HG02623 (cell line): ENCODE results near the gene ABCA6.
"Not testable (repeated sequence)": the region's sequence is repeated elsewhere in the genome, so short reads cannot be mapped to it uniquely, and the experiment has no call there.

Experiments used
- ATAC-seq: cut with Tn5 transposase; IDR thresholded peaks from one replicate; pipeline ENCODE4 v1.9.1; 2021; ENCODE audit warnings: moderate library complexity; ENCODE audit not compliant: unreplicated experiment

The ABCA6 gene

GRCh38 chr17:69073392-69073791 is 68.3 kb downstream of the ABCA6 start:
- not testable (repeated sequence) for ATAC-seq

- not testable (repeated sequence) for ATAC-seq
Observed at GRCh38 chr17:69072803-69073256, 68.9 kb downstream of the ABCA6 start.

DNA sequence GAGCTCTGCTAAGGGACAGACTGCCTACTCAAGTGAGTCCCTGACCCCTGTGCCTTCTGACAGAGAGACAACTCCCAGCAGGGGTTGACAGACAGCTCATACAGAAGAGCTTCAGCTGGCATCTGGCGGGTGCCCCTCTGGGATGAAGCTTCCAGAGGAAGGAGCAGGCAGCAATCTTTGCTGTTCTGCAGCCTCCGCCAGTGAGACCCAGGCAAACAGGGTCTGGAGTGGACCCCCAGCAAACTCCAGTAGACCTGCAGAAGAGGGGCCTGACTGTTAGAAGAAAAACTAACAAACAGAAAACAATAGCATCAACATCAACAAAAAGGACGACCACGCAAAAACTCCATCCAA is 70.5 kb downstream of the ABCA6 start:
- ATAC-seq, result not testable (repeated sequence)

GRCh38 chr17:69070378-69071232 is 71.1 kb downstream of the ABCA6 start:
- not testable (repeated sequence) for ATAC-seq

GRCh38 chr17:69069226-69069750 is 72.4 kb downstream of the ABCA6 start:
- ATAC-seq, result no peak

- no peak for ATAC-seq
Observed at GRCh38 chr17:69067274-69068047, 74.2 kb downstream of the ABCA6 start.

DNA sequence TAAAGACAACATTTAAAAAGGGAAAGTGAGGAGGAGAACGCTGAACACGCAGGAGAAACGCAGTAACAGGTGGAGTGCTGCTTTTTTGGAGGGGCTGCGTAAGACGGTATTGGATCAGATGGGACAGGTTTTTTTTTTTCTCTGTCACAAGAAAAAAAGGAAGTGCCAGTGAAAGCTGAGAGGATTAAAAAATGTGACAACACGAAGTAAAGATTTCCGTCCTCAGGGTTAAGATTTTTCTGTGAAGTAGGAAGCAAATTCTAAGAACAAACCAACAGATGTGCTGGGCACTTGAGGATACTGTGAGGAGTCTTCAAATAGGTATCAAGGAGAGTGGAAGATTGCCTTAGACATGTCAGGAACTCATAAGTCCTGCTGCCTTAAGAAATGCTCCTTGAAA is 75.2 kb downstream of the ABCA6 start:
- no peak for ATAC-seq

DNA sequence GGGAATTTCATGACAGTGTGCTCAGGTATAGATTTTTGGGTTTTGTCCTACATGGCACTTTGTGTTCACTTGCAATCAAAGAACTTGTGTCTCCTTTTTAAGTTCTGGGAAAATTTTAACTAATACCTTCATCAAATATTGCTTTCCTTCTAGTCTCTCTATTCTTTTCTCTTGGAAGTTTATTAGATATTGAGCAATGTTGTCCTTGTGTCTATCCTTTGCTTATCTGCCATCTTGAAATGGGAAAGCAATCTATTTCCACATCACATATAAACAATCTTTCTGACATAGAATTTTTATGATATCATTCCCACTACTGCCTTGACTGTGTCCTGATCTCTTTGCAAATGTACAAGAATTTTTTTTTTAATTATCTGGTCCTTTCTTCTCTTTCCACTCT is 76.6 kb downstream of the ABCA6 start:
- no peak for ATAC-seq

- no peak for ATAC-seq
Observed at GRCh38 chr17:69064476-69064875, 77.2 kb downstream of the ABCA6 start.

- ATAC-seq, result no peak
Observed at GRCh38 chr17:69064001-69064400, 77.7 kb downstream of the ABCA6 start.

DNA sequence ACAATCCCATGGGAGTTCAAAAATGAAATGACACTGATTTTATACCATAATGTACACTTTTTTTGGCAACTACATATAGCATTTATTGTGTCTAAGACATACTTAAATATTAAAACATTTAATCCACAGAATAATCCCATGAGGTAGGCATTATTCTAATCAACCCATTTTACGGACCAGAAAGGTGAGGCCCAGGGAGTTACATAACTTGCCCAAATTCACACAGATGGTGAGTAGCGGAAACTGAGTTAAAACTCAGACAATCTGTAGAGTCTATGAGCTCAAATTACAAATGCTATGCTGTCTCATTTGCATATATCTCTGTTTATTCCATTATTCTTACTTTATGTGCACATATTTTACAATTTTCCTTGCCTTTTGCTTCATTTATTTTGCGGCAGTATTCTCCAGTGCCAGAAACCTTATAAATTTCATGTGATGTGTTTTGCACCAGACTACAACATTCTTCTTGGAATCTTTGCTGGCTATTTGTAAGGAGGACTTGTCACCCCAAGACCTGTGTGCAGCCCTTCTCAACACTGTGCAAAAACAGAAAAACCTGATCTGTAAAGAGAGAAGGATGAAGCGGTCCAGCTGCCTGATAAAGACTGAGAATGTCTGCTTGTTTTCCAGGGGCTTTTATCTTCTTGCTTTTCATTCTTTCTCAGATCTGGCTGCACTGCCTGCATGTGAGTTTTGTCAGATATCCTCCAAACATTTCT is 78.7 kb downstream of the ABCA6 start:
- ATAC-seq, result no peak

DNA sequence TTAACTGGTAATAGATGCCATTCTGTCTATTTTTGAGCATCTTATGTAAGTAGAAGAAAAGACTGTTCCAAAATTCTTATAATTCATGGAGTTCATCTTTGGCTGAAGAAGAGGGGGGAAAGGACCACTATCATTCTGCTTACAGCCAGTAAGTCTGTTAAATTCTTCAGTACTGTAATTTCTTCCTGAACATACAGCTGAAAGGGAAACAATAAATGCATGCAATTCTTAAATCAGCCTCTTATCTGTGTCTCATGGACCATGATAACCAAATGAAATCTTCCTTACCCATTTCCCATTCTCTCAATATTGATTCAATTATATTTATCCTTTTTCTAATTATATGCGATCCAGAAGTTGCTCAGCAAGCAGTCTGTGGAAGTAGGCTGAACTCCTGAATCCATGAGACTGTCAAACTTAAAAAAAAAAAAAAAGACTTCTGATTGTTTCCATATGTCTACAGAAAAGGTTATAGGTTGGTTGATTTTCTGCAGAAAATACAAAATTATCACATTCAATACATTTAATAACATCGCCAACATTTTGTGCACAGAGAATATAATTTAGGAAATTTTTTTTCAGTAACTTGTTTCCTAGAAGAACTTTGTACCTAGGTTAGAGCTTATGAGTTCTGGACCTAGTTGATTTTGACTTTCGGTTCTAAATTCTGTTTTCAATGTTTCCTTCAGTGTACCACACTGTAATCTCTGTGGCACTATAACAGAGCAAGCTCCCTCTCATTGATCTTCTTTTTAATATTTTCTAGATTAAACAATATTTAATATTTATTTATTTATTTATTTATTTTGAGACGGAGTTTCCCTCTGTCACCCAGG is 79.8 kb downstream of the ABCA6 start:
- no peak for ATAC-seq

GRCh38 chr17:69060822-69061221 is 80.9 kb downstream of the ABCA6 start, which contains the start of gene ABCA9:
ABCA9 (minus strand) TSS chr17:69060927; CDS start chr17:69051126, 9,801 bp downstream.
- ATAC-seq, result no peak

DNA sequence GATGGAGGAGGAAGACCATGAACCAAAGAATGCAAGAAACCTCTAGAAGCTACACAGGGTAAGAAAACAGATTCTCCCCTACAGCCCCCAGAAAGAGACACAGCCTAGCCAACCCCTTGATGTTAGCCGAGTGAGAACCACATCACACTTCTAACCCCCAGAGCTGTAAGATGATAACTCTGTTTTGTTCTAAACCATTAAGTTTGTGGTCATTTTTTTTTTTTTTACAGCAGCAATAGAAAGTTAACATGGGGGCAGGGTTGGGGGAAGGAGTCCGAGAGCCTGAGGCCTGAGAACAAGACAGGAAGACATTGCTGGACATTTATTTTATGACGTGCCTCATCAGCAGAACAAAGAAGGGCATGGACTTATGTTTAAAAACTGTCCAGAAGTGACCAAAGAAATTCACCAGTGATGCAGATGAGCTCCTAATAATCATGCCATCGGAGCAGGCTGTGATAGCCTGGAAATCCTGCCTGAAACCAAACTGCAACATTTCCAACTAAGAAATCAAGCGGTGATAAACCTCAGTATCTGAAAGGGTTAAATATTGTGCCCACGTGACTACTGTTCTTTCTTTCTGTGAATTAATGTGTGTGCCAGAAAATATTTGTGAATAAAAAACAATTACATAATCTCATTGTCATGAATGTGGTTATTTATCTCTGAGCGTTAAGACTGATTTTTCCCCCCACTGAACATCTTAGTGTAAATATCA is 82.1 kb downstream of the ABCA6 start:
- ATAC-seq, result no peak

GRCh38 chr17:69058165-69058564 is 83.5 kb downstream of the ABCA6 start:
- no peak for ATAC-seq

DNA sequence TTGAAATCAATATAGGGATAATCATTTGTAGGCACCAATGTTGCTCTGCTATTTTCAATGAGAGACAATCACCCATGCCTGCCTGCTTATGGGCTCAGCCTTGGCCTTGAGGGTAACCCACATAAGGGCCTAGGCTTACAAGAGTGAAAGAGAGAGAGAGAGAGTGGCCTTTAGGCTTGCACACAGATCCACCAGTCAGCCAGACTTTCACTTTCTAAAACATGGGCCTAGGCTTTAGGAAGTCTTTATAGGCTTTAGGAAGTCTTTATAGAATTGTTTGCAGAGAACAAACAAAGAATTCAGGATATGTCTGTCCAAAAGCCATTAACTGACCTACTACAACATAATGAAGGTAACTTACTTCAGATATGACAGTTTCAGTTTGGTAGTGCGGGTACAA is 84.4 kb downstream of the ABCA6 start:
- ATAC-seq, result no peak

- no peak for ATAC-seq
Observed at GRCh38 chr17:69056179-69056823, 85.4 kb downstream of the ABCA6 start.

- no peak for ATAC-seq
Observed at GRCh38 chr17:69055334-69055733, 86.4 kb downstream of the ABCA6 start.
